SK-N-SH (cell line): ENCODE measurements around the gene ZNF615. TPM values are rescaled to one million over a fixed set of nuclear protein-coding genes. Genes with fewer than 3 reads are reported as not detected.

ENCODE experiments used
- CTCF ChIA-PET: fragments of 300-600, 350-600 bp; formaldehyde crosslinking; extraction: SDS; loops from one replicate; lab custom pipeline; 2021; lab: Yijun Ruan, JAX
- POLR2A ChIA-PET: fragments of 350-600 bp; sonication (Branson Sonifier 250); formaldehyde crosslinking; extraction: SDS; loops from one replicate; lab custom pipeline; 2020; ENCODE audit warnings: antibody characterized with exemption, inconsistent platforms; lab: Yijun Ruan, JAX
- DNase-seq: peaks from one replicate; pipeline ENCODE4 v3.0.0; 2012
- H2AFZ ChIP-seq: fragments of 200-600 bp; sonication (generic); 2 replicates; pipeline ENCODE4 v1.8.1; 2016; ENCODE audit warnings: antibody characterized with exemption, mild to moderate bottlenecking, low read depth
- H3F3A ChIP-seq: fragments of 200-600 bp; sonication (generic); replicated peaks from 2 replicates; pipeline ENCODE3; 2016; ENCODE audit warnings: antibody characterized with exemption, mild to moderate bottlenecking; ENCODE audit not compliant: insufficient read depth
- H3K27ac ChIP-seq, 2 experiments: fragments of 200-500 bp in 1 of 2; fragments of 200-600 bp in 1 of 2; sonication (Bioruptor generic) in 1 of 2; sonication (generic), shearing (Covaris generic) in 1 of 2; 2 replicates each; pipeline versions ENCODE4 v1.5.1 to v1.6.1; 2014 to 2016; ENCODE audit warnings: low read depth in 2 of 2, inconsistent platforms in 1 of 2, low read length in 1 of 2, mild to moderate bottlenecking in 1 of 2, mixed read lengths in 1 of 2
- H3K27me3 ChIP-seq: fragments of 200-600 bp; sonication (generic), shearing (Covaris generic); 2 replicates; pipeline ENCODE4 v1.6.1; 2016; ENCODE audit warnings: mixed run types; ENCODE audit not compliant: insufficient read depth
- H3K36me3 ChIP-seq, 2 experiments: fragments of 200-500 bp in 1 of 2; fragments of 200-600 bp in 1 of 2; sonication (Bioruptor generic) in 1 of 2; sonication (generic) in 1 of 2; replicated peaks in 1 of 2; 2 replicates each; pipeline versions ENCODE3 to v1.5.1; 2014 to 2016; ENCODE audit warnings: low read length in 1 of 2, mild to moderate bottlenecking in 1 of 2; ENCODE audit not compliant: insufficient read depth in 2 of 2, control insufficient read depth in 1 of 2
- H3K4me1 ChIP-seq, 2 experiments: fragments of 200-500 bp in 1 of 2; fragments of 200-600 bp in 1 of 2; sonication (Bioruptor generic) in 1 of 2; sonication (generic), shearing (Covaris generic) in 1 of 2; 2 replicates each; pipeline versions ENCODE4 v1.5.1 to v1.6.1; 2014 to 2016; ENCODE audit warnings: low read depth in 1 of 2, low read length in 1 of 2, mixed run types in 1 of 2; ENCODE audit not compliant: insufficient read depth in 2 of 2, control insufficient read depth in 1 of 2
- H3K4me2 ChIP-seq: fragments of 200-600 bp; sonication (generic), shearing (Covaris generic); 2 replicates; pipeline ENCODE4 v1.6.1; 2017; ENCODE audit warnings: mixed run types
- H3K4me3 ChIP-seq, 2 experiments: fragments of 200-500 bp in 1 of 2; fragments of 200-600 bp in 1 of 2; sonication (Bioruptor generic) in 1 of 2; sonication (generic), shearing (Covaris generic) in 1 of 2; 2 replicates each; pipeline versions ENCODE4 v1.5.1 to v1.8.1; 2014 to 2016; ENCODE audit warnings: low read depth in 2 of 2, inconsistent platforms in 1 of 2, low read length in 1 of 2, mild to moderate bottlenecking in 1 of 2, mixed read lengths in 1 of 2, moderate library complexity in 1 of 2
- H3K79me2 ChIP-seq: fragments of 200-600 bp; sonication (generic); 2 replicates; pipeline ENCODE4 v1.8.1; 2017; ENCODE audit warnings: mild to moderate bottlenecking; ENCODE audit not compliant: insufficient read depth
- H3K9ac ChIP-seq: fragments of 200-600 bp; sonication (generic); 2 replicates; pipeline ENCODE4 v1.6.1; 2017; ENCODE audit warnings: mixed run types
- H3K9me2 ChIP-seq: fragments of 200-600 bp; sonication (generic); 2 replicates; pipeline ENCODE4 v1.6.1; 2017; ENCODE audit warnings: mixed run types
- H3K9me3 ChIP-seq: fragments of 200-600 bp; sonication (generic); 2 replicates; pipeline ENCODE4 v1.6.1; 2017; ENCODE audit warnings: mixed run types, mild to moderate bottlenecking, moderate library complexity
- H4K20me1 ChIP-seq: fragments of 200-600 bp; sonication (generic); 2 replicates; pipeline ENCODE4 v1.6.1; 2017; ENCODE audit warnings: mild to moderate bottlenecking, mixed run types; ENCODE audit not compliant: insufficient read depth
- CTCF ChIP-seq: fragments of 200-600 bp; sonication (generic); IDR thresholded peaks from 2 replicates; pipeline ENCODE4 v1.6.1; 2017; ENCODE audit warnings: antibody characterized with exemption, mild to moderate bottlenecking, moderate library complexity
- EZH2phosphoT487 ChIP-seq: fragments of 200-600 bp; sonication (generic); IDR thresholded peaks from 2 replicates; pipeline ENCODE4 v1.6.1; 2017; ENCODE audit warnings: low read depth, mixed run types, mild to moderate bottlenecking, antibody characterized with exemption, moderate library complexity, borderline replicate concordance
- FOSL2 ChIP-seq: IDR thresholded peaks from 2 replicates; pipeline ENCODE4 v1.4.0; 2012; ENCODE audit warnings: low read depth, mild to moderate bottlenecking, moderate library complexity, borderline replicate concordance
- FOXJ3 ChIP-seq: sonication (generic); formaldehyde crosslinking; IDR thresholded peaks from 2 replicates; pipeline ENCODE4 v1.5.1; 2020; ENCODE audit warnings: mild to moderate bottlenecking, missing genetic modification reagents
- GABPA ChIP-seq: IDR thresholded peaks from 2 replicates; pipeline ENCODE4 v1.4.0; 2012; ENCODE audit warnings: low read depth, mild to moderate bottlenecking
- IRF3 ChIP-seq: fragments of 150-350 bp; IDR thresholded peaks from 2 replicates; pipeline ENCODE4 v1.6.1; 2016; ENCODE audit warnings: mild to moderate bottlenecking, low read depth, low read length
- MAX ChIP-seq: IDR thresholded peaks from 2 replicates; pipeline ENCODE4 v1.4.0; 2012; ENCODE audit warnings: low read depth
- MEF2A ChIP-seq: IDR thresholded peaks from 2 replicates; pipeline ENCODE4 v1.4.0; 2012; ENCODE audit warnings: low read depth, borderline replicate concordance
- NFIC ChIP-seq: IDR thresholded peaks from 2 replicates; pipeline ENCODE4 v1.4.0; 2012; ENCODE audit warnings: borderline replicate concordance
- NRF1 ChIP-seq: IDR thresholded peaks from 2 replicates; pipeline ENCODE4 v1.6.1; 2012; ENCODE audit warnings: low read depth, mild to moderate bottlenecking, low read length
- PBX3 ChIP-seq: IDR thresholded peaks from 2 replicates; pipeline ENCODE4; 2012
- RCOR1 ChIP-seq: fragments of 150-350 bp; IDR thresholded peaks from 2 replicates; pipeline ENCODE4 v1.6.1; 2017; ENCODE audit warnings: antibody characterized with exemption, low read length
- RFX5 ChIP-seq: IDR thresholded peaks from 2 replicates; pipeline ENCODE4 v1.6.1; 2012; ENCODE audit warnings: mild to moderate bottlenecking, improper control_type of control experiment, low read length
- SMC3 ChIP-seq: IDR thresholded peaks from 2 replicates; pipeline ENCODE4 v1.6.1; 2012; ENCODE audit warnings: low read depth, low read length, improper control_type of control experiment
- TCF12 ChIP-seq: IDR thresholded peaks from 2 replicates; pipeline ENCODE4 v1.4.0; 2012
- TEAD4 ChIP-seq: IDR thresholded peaks from 2 replicates; pipeline ENCODE4 v1.4.0; 2012; ENCODE audit warnings: mild to moderate bottlenecking, borderline replicate concordance; ENCODE audit not compliant: insufficient read depth
- USF1 ChIP-seq: IDR thresholded peaks from 2 replicates; pipeline ENCODE4 v1.4.0; 2012; ENCODE audit warnings: low read depth, borderline replicate concordance
- USF2 ChIP-seq: fragments of 150-350 bp; IDR thresholded peaks from 2 replicates; pipeline ENCODE4 v1.6.1; 2017; ENCODE audit warnings: antibody characterized with exemption, low read length, low read depth, borderline replicate concordance
- YY1 ChIP-seq: IDR thresholded peaks from 2 replicates; pipeline ENCODE4 v1.4.0; 2012; ENCODE audit warnings: low read depth, mild to moderate bottlenecking
- ZBTB33 ChIP-seq: IDR thresholded peaks from 2 replicates; pipeline ENCODE4 v1.4.0; 2012; ENCODE audit warnings: low read depth, borderline replicate concordance
- WGBS: methylation state at CpG from one replicate; pipeline ENCODE4 v1.1.6; 2017; ENCODE audit warnings: low lambda C conversion rate; 5-methylcytosine and 5-hydroxymethylcytosine counted together
- polyA plus RNA-seq, 3 experiments: library from polyadenylated mRNA; depleted of rRNA; stranded (reverse); fragments of >200 nt; gene quantifications; 2 replicates each; pipeline ENCODE4 v1.2.3, GENCODE V29; 2012

ZNF615 gene
- polyA plus RNA-seq, 1 of the 3 experiments (the other 2 are of a cell fraction): 1.6 TPM

- 0 out of 2 replicates have a peak, but pooled peaks have one; percentile 17 for TF ChIP-seq TEAD4
- no peak for TF ChIP-seq USF1
- no peak for TF ChIP-seq MEF2A
- no peak for TF ChIP-seq IRF3
- no peak for TF ChIP-seq NRF1
- TF ChIP-seq YY1: peak; percentile 100
- 0 out of 2 replicates have a peak, but pooled peaks have one; percentile 1 for TF ChIP-seq SMC3
- no peak for TF ChIP-seq NFIC
- no peak for TF ChIP-seq EZH2phosphoT487
- TF ChIP-seq MAX: 0 out of 2 replicates have a peak, but pooled peaks have one; percentile 47
- TF ChIP-seq, all 33 proteins: peak for 15
Observed at GRCh38 chr19:51986309-51987291, 21.4 kb downstream of the ZNF615 start, which contains the start of gene ZNF350 (continued).

GRCh38 chr19:51983361-51983760 lies 24.6 kb downstream of the ZNF615 start:
- 76% methylated on average over 4 of the region's 4 CpGs for WGBS
- POLR2A ChIA-PET: no interaction called here
- TF ChIP-seq RCOR1: no peak
- no peak for TF ChIP-seq TEAD4
- no peak for TF ChIP-seq PBX3
- TF ChIP-seq ZBTB33: no peak
- TF ChIP-seq NRF1: no peak
- no peak for TF ChIP-seq NFIC
- no peak for TF ChIP-seq EZH2phosphoT487
- TF ChIP-seq FOXJ3 (CRISPR knock-in tag): no peak
- no peak for TF ChIP-seq GABPA
- no peak for TF ChIP-seq TCF12
- no peak for TF ChIP-seq RFX5
- no peak for TF ChIP-seq CTCF
- no peak for TF ChIP-seq FOSL2
- no peak for TF ChIP-seq USF2

More at GRCh38 chr19:51983361-51983760, 24.6 kb downstream of the ZNF615 start:
- Histone ChIP-seq H3K9ac (no peak overlapping the region), H3K9me3 (no peaks in the 10 kb centered on the region; the same call in 1 of the 2 replicates), H3K9me2 (no peaks in the 10 kb centered on the region), H4K20me1 (no peaks in the 10 kb centered on the region), H3F3A (no peaks in the 10 kb centered on the region), H3K27ac (no peak overlapping the region), H3K36me3 (peaks cover 0 to 50% of the 10 kb centered on the region in 2 experiments), H3K4me2 (no peak overlapping the region), H3K79me2 (peaks cover 76% of the 10 kb centered on the region), H2AFZ (no peak overlapping the region), H3K4me3 (no peak overlapping the region), H3K4me1 (peaks cover 0 to 6% of the 10 kb centered on the region in 2 experiments; a peak in 1 of 4 replicates), H3K27me3 (no peaks in the 10 kb centered on the region)
- CTCF ChIA-PET: no interaction called here
- DNase-seq: no peak
